Glutamatergic neuron (in vitro differentiated cells): Measurements from ENCODE around the gene RPE65. TPM values are rescaled to one million over a fixed set of nuclear protein-coding genes. Genes with fewer than 3 reads are reported as not detected.

Source experiments
- DNase-seq: peaks from one replicate; pipeline ENCODE4 v3.0.0; 2022
- H3K27ac Mint-ChIP-seq: one replicate; pipeline ENCODE4 v1.8.0; 2020; ENCODE audit warnings: mild to moderate bottlenecking, mixed read lengths, inconsistent platforms; ENCODE audit not compliant: unreplicated experiment
- H3K27me3 Mint-ChIP-seq: one replicate; pipeline ENCODE4 v1.8.0; 2020; ENCODE audit warnings: mild to moderate bottlenecking, moderate library complexity, mixed read lengths, inconsistent platforms; ENCODE audit not compliant: unreplicated experiment
- H3K36me3 Mint-ChIP-seq: one replicate; pipeline ENCODE4 v1.8.0; 2020; ENCODE audit warnings: mild to moderate bottlenecking, mixed read lengths, inconsistent platforms; ENCODE audit not compliant: unreplicated experiment
- H3K4me1 Mint-ChIP-seq: one replicate; pipeline ENCODE4 v1.8.0; 2020; ENCODE audit warnings: mild to moderate bottlenecking, low read depth, mixed read lengths, inconsistent platforms; ENCODE audit not compliant: unreplicated experiment
- H3K4me3 Mint-ChIP-seq: one replicate; pipeline ENCODE4 v1.8.0; 2020; ENCODE audit warnings: mild to moderate bottlenecking, mixed read lengths, inconsistent platforms; ENCODE audit not compliant: unreplicated experiment
- H3K9me3 Mint-ChIP-seq: one replicate; pipeline ENCODE4 v1.8.0; 2020; ENCODE audit warnings: mild to moderate bottlenecking, moderate library complexity, mixed read lengths, inconsistent platforms; ENCODE audit not compliant: unreplicated experiment
- CTCF ChIP-seq: fragments of 200-600 bp; sonication (generic); IDR thresholded peaks from one replicate; pipeline ENCODE4 v1.5.0; 2021; ENCODE audit not compliant: partially characterized antibody, unreplicated experiment
- total RNA-seq: library from RNA; stranded (reverse); fragmentation: NEBNext Ultra II Directional; extraction: Animal tissue kit (Norgen Biotek cat#: 25700); gene quantifications from one replicate; pipeline ENCODE4 v1.2.1, GENCODE V29; 2021; ENCODE audit not compliant: unreplicated experiment

Gene RPE65
- total RNA-seq, 1 donor from 2014 or later, result not detected

- no peak for DNase-seq
- no peak overlapping the region for H3K4me3 Mint-ChIP-seq
- peaks cover 5% of the 10 kb centered on the region for H3K9me3 Mint-ChIP-seq
- H3K27me3 Mint-ChIP-seq, result no peaks in the 10 kb centered on the region
- H3K4me1 Mint-ChIP-seq, result peaks cover 3% of the 10 kb centered on the region
- H3K36me3 Mint-ChIP-seq, result no peaks in the 10 kb centered on the region
- peak; percentile 53 for TF ChIP-seq CTCF
- peak overlapping the region; percentile 4 for H3K27ac Mint-ChIP-seq
These were observed 20.7 kb upstream of the RPE65 start for GRCh38 chr1:68470388-68470970.

GRCh38 chr1:68464891-68465290 lies 15.1 kb upstream of the RPE65 start:
- H3K9me3 Mint-ChIP-seq, result no peaks in the 10 kb centered on the region
- peaks cover 7% of the 10 kb centered on the region for H3K36me3 Mint-ChIP-seq
- no peak overlapping the region for H3K27ac Mint-ChIP-seq
- no peak for TF ChIP-seq CTCF
- DNase-seq, result no peak
- peaks cover 6% of the 10 kb centered on the region for H3K4me1 Mint-ChIP-seq
- H3K27me3 Mint-ChIP-seq, result no peaks in the 10 kb centered on the region
- H3K4me3 Mint-ChIP-seq, result no peak overlapping the region

GRCh38 chr1:68460935-68461334 lies 11.2 kb upstream of the RPE65 start:
- H3K4me1 Mint-ChIP-seq, result peaks cover 6% of the 10 kb centered on the region
- H3K4me3 Mint-ChIP-seq, result no peak overlapping the region

GRCh38 chr1:68459796-68460195 lies 10.0 kb upstream of the RPE65 start:
- H3K27me3 Mint-ChIP-seq, result no peaks in the 10 kb centered on the region

More at GRCh38 chr1:68460935-68461334, 11.2 kb upstream of the RPE65 start:
- Mint-ChIP-seq H3K36me3 (peaks cover 7% of the 10 kb centered on the region), H3K9me3 (no peaks in the 10 kb centered on the region), H3K27ac (no peak overlapping the region), H3K27me3 (no peaks in the 10 kb centered on the region)
- TF ChIP-seq CTCF, result no peak
- DNase-seq, result no peak

More at GRCh38 chr1:68459796-68460195, 10.0 kb upstream of the RPE65 start:
- Mint-ChIP-seq H3K9me3 (no peaks in the 10 kb centered on the region), H3K36me3 (peaks cover 7% of the 10 kb centered on the region), H3K27ac (no peak overlapping the region), H3K4me1 (peaks cover 2% of the 10 kb centered on the region), H3K4me3 (no peak overlapping the region)
- no peak for TF ChIP-seq CTCF
- no peak for DNase-seq
